Measurements from ENCODE around the gene RBBP4. TPM values are rescaled to one million over a fixed set of nuclear protein-coding genes. Genes with fewer than 3 reads are reported as not detected.

Gene RBBP4
- total and polyA plus RNA-seq, 2 of the 8 experiments (the other 6 are each of a cell fraction or from before 2014, with no cell fraction given) = 147 to 397 TPM

GRCh38 chr1:32639489-32640075 lies 11.4 kb upstream of the RBBP4 start:
- H3K79me1 ChIP-seq (ENCODE audit: low read depth, low read length) = no peaks in the 10 kb centered on the region; the same call in 1 of the 2 replicates
- POLR2A ChIA-PET (ENCODE audit: partially characterized antibody) = interaction anchor here (0.7 to 10.1 kb wide), 3 partner anchors 9 to 26 kb away, joined by 4 to 115 read pairs (median 5); partner anchors contain the start of genes RBBP4 and ZBTB8OS

More at GRCh38 chr1:32639489-32640075, 11.4 kb upstream of the RBBP4 start:
- Histone ChIP-seq H3K4me2 (ENCODE audit: insufficient read depth in 1 of 2, low read depth in 2 of 2, low read length in 2 of 2) (no peak overlapping the region), H2AFZ (ENCODE audit: low read length) (no peak overlapping the region), H3K56ac (replicated peaks; ENCODE audit: insufficient read length, low read depth, low read length) (no peak overlapping the region), H2BK120ac (replicated peaks; ENCODE audit: low read depth, low read length) (no peak overlapping the region), H2BK20ac (ENCODE audit: low read length) (no peak overlapping the region), H3K14ac (ENCODE audit: insufficient read length) (no peak overlapping the region), H4K91ac (replicated peaks; ENCODE audit: insufficient read length, low read length) (no peak overlapping the region), H3K79me2 (ENCODE audit: control insufficient read depth in 1 of 2, insufficient read depth in 2 of 2, low read length in 2 of 2) (peaks cover 0 to 48% of the 10 kb centered on the region in 2 experiments; a peak in 2 of 4 replicates), H3K27ac (ENCODE audit: low read depth, low read length) (no peak overlapping the region), H4K5ac (ENCODE audit: insufficient read length, low read depth, low read length) (no peak overlapping the region), H4K8ac (ENCODE audit: extremely low read depth, insufficient read depth, low read length) (no peak overlapping the region), H3K27me3 (replicated peaks in 1 of 4; ENCODE audit: control insufficient read depth in 3 of 4, extremely low read depth in 1 of 4, insufficient read depth in 3 of 4, low read length in 3 of 4) (no peaks in the 10 kb centered on the region), H3K36me3 (ENCODE audit: control insufficient read depth in 2 of 4, insufficient read depth in 4 of 4, low read length in 3 of 4) (peaks cover 0 to 10% (median 0%) of the 10 kb centered on the region in 4 experiments; a peak in 1 of 8 replicates), H2AK5ac (ENCODE audit: low read depth, low read length) (no peak overlapping the region), H3K23ac (ENCODE audit: insufficient read length) (no peak overlapping the region), H4K20me1 (replicated peaks in 1 of 2; ENCODE audit: control insufficient read depth in 1 of 2, insufficient read depth in 2 of 2, low read length in 2 of 2) (no peaks in the 10 kb centered on the region), H2BK5ac (ENCODE audit: low read depth, low read length) (no peak overlapping the region), H3K9ac (replicated peaks in 1 of 4; ENCODE audit: extremely low read depth in 1 of 4, low read depth in 3 of 4, low read length in 3 of 4) (no peak overlapping the region), H2BK12ac (ENCODE audit: low read depth, low read length) (no peak overlapping the region), H3K18ac (ENCODE audit: extremely low read depth, low read length) (no peak overlapping the region), H3K23me2 (ENCODE audit: low read depth, low read length) (no peaks in the 10 kb centered on the region), H3K9me3 (ENCODE audit: insufficient read depth in 2 of 2, low read depth in 1 of 2, low read length in 1 of 2) (no peaks in the 10 kb centered on the region), H3K4ac (replicated peaks; ENCODE audit: insufficient read length, low read depth, low read length) (no peak overlapping the region), H3K4me1 (replicated peaks in 1 of 4; ENCODE audit: control insufficient read depth in 3 of 4, insufficient read depth in 4 of 4, low read length in 3 of 4) (peaks cover 8 to 14% (median 13%) of the 10 kb centered on the region in 4 experiments), H3K4me3 (ENCODE audit: extremely low read depth in 1 of 4, insufficient read depth in 2 of 4, low read depth in 3 of 4, low read length in 4 of 4) (no peak overlapping the region), H2BK15ac (ENCODE audit: low read length) (no peak overlapping the region; the same call in 1 of the 2 replicates)
- TF ChIP-seq ATF2 (IDR thresholded peaks at IDR 0.05; ENCODE audit: low read length) (no peak), PHF8 (conservative IDR thresholded peaks at IDR 0.05; ENCODE audit: low read depth, low read length) (no peak), BRCA1 (IDR thresholded peaks at IDR 0.05; ENCODE audit: low read depth, low read length) (no peak), RFX5 (IDR thresholded peaks at IDR 0.05; ENCODE audit: borderline replicate concordance, low read depth, low read length) (no peak), CHD1 (IDR thresholded peaks at IDR 0.05; ENCODE audit: low read depth, low read length) (no peak), CBX5 (IDR thresholded peaks at IDR 0.05; ENCODE audit: low read depth, low read length) (no peak), SIN3A (conservative IDR thresholded peaks at IDR 0.05 in 1 of 2, IDR thresholded peaks at IDR 0.05 in 1 of 2; ENCODE audit: low read depth in 1 of 2, low read length in 2 of 2) (no peak), EZH2 (IDR thresholded peaks at IDR 0.05; ENCODE audit: low read depth, low read length, severe bottlenecking) (no peak), TCF12 (IDR thresholded peaks at IDR 0.05; ENCODE audit: low read depth, low read length) (no peak), MAX (IDR thresholded peaks at IDR 0.05) (no peak)
- 94% methylated on average over 1 of the region's 1 CpG; no CpG with 5 or more reads in 1 of the 2 experiments for WGBS, 2 experiments (ENCODE audit: extremely low coverage in 1 of 2, insufficient coverage in 1 of 2, insufficient read length in 1 of 2, insufficient replicate concordance in 2 of 2, low coverage in 1 of 2, low lambda C conversion rate in 2 of 2, missing lambda C conversion rate in 1 of 2)
- CTCF ChIA-PET (ENCODE audit: partially characterized antibody) = interaction anchor here (1.1 kb wide), 1 partner anchor 119 kb away, joined by 4 read pairs; no protein-coding TSS in a partner anchor
- no peak for DNase-seq (ENCODE audit: low read depth in 1 of 2, low spot score in 2 of 2)
- no peak for FAIRE-seq
